NCI-H226 (cell line): Measurements from ENCODE around the gene IKZF5.
A peak's percentile ranks its signal among the peaks of the same experiment; 100 is the strongest.

Source experiments
- DNase-seq: peaks from one replicate; pipeline ENCODE4 v3.0.0-alpha.2; 2015

The IKZF5 gene

GRCh38 chr10:122974543-122975064, 34.0 kb downstream of the IKZF5 start:
- no peak for DNase-seq

- DNase-seq = no peak
Measured at GRCh38 chr10:122974023-122974422, 34.6 kb downstream of the IKZF5 start.

- DNase-seq = no peak
Measured at GRCh38 chr10:122968698-122969097, 39.9 kb downstream of the IKZF5 start.

DNA sequence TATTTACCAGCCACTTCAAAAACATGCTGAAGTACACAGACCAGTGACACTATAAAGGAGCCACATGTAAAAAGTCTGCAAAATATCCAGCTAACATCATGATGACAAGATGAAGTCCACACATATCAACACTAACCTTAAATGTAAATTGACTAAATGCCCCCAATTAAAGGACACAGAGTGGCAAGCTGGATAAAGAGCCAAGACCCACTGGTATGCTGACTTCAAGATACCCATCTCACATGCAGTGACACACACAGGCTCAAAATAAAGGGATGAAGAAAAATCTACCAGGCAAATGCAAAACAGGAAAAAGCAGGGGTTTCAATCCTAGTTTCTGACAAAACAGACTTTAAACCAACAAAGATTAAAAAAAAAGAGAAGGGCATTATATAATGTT, 41.7 kb downstream of the IKZF5 start:
- DNase-seq = no peak

GRCh38 chr10:122962405-122962804, 46.2 kb downstream of the IKZF5 start:
- DNase-seq = peak; percentile 15

DNA sequence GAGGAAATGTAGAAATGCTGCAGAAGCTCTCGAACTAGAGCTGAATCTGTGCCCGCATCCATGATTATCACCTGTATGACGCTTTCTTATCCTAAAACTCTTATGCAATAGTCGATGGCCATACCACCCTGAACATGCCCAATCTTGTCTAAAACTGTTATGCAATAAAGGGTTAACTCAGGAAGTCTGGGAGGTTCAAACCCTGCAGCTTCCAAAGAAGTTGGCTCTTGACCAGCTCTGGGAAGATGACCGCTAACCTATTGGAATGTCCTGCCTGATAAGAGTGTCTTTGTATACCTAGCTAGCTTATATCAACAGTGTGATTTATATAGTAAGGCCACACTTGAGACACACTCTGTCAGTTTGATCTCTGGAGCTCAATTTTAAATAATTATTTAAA, 51.1 kb downstream of the IKZF5 start:
- DNase-seq = peak; percentile 76

DNA sequence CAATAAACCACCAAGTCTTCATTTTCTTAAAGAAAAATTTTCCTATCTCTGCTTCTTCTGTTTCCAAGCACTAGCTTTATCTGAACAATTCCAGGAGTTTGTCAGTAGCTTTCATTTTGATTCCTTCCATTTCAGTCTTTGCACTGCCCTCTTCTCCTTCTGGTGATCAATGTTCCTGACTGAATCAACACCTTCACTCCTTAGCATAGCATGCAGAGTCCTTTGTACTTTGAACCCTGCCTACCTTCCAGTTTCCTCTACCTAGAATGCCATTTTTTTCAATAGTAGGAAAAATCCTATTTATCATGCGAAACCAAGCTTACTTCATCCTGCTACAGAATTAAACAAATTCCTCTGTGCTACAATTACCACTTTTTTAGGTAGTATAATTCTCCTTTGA, 52.7 kb downstream of the IKZF5 start:
- no peak for DNase-seq

DNA sequence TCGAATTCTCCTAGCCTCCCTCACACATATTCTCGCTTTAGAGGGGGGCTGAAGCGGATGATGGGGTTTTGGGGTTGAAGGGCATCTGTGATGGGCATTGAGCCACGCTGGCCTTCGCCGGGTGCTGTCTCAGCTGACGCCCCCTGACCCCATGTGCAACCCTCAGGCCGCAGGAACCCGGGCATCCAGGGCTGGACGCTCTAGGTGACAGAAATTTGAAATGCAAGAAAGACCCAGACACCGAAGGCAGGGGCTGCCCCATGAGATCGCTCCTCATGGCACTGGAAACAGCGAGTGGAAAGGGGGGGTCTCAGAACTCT, 53.9 kb downstream of the IKZF5 start:
- DNase-seq = no peak

DNA sequence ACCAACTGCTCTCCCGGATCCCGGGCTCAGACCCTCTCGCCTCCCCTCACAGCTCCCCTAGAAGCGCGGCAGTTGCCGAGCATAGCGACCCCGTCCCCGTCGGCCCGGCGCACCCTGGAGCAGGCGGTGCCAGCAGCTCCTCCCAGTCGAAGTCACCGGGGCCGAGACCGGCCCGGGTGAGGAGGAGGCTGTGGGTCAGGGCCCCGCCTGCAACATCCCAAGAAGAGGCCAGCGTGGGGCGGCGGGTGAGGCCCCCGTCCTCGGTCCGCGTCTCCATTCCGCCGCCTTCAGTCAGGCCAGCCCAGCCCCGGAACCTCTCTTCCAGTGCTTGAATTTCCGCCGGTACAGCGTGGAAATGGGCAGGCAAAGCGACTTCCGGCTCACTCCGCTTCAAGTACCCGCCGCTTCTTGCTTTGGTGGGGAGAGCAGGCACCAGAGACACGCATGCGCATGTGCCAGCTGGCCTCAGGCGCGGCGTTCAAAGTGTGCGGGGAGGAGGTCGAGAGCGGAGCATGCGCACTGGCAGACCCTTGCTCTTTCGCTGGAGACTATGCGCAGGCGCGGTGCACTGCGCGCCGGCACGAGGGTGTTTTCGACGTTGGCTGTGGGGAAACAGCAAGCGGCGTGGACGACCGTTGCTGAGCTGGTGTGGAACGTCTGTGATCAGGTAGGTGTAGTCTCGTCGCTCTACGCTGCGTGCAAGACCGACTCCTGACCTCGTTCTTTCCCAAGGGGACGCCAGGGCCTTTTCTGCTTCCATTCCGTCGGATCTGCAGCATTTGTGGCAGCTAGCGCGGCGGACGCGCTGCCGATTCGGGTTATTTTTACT, 54.5 kb downstream of the IKZF5 start, which contains the start of gene C10orf88:
TSS of gene C10orf88 (minus strand) at position 326 of the 829 bp plus-strand sequence. CDS start at position 277, 49 bp downstream.
- peak; percentile 84 for DNase-seq

DNA sequence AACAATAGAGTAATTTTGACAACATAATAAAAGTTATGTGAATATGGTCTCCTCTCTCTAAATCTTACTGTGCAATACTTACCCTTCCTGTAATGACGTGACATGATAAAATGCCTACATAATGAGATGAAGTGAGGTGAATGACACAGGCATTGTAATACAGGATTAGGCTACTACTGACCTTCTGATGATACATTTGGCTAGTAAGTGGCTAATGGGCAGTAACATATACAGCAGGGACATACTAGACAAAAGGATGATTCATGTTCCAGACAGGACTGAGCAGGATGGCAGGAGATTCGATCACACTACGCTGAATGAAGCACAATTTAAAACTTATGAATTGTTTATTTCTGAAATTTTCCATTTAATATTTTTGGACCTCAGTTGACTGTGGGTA, 59.3 kb downstream of the IKZF5 start:
- DNase-seq = no peak
